ENCODE results near the gene APBA2.

APBA2 gene

DNA sequence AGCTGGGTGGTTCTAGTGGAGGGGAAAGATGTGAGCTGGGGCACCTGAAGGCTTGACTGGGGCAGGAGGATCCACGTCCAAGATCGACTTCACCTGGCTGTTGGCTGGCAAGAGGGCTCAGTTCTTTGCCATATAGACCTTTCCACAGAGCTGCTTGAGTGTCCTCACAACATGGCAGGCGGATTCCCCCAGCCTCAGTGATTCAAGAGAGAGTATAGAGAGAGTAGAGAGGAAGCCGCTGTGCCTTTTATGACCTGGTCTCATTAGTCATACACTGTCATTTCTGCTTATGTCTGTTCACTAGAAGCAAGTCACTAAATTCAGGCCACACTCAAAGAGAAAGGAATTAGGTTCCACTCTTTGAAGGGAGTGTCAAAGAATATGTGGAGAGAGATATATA, 101.6 kb downstream of the APBA2 start:
- DNase-seq: no peak

DNA sequence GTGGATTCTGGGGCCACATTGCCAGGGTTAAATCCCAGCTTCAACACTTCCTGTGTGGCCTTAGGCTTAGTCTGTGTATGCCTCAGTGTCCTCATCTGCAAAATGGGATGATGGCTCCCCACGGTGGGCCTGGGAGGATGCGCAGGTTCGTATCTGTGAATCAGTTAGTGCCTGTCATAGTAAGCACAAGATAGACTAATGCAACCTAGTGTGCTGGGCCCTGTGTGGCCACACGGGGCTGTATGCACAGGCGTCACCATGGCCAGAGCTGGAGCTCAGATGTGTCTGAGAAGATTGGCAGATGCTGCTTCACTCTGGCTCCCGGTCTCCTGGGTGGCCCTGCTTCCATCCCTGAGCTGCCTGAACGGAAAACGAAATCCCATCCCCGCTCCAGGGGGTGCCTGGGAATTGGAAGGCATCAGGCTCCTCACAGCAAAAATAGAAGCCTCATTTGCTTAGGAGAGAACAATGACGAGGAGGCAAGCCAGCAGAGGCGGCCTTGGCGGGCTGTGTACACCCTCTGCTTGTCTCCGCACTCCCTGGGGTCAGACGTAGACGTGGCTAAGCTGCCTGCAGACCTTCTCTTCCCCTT, 103.6 kb downstream of the APBA2 start:
- DNase-seq: no peak

DNA sequence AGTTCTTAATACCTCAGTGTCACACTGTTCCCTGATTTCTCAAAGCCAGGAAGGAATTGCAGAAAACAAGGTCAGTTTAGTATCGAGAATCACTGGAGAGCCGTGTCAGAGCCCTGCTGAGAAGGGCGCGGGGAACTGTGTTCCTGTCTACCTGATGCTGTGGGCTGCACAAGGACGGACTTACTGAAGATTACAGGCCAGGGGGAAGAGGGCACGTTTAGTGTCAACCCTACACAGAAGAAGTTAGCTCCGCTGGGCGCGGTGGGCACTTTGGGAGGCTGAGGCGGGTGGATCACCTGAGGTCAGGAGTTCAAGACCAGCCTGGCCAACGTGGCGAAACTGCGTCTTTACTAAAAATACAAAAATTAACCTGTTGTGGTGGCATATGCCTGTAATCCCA, 104.1 kb downstream of the APBA2 start:
- DNase-seq: no peak

DNA sequence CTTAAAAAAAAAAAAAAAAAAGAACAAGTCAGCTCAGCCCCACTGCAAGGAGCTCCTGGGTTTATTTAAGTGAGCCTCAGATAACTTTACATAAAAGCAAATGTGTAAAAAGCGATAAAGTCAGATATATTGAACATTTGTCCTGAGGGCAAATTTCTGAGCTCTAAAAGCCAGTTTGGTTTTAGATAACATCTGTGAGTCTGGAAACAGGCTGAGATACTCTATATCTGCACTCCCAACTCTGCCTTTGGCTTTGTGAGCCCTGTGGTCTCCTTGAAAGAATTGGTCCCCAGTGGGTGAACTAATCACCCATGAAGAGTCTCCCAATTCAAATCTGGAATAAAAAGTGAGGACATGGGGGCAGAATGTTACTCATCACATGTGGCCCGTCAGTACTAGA, 104.6 kb downstream of the APBA2 start:
- no peak for DNase-seq

DNA sequence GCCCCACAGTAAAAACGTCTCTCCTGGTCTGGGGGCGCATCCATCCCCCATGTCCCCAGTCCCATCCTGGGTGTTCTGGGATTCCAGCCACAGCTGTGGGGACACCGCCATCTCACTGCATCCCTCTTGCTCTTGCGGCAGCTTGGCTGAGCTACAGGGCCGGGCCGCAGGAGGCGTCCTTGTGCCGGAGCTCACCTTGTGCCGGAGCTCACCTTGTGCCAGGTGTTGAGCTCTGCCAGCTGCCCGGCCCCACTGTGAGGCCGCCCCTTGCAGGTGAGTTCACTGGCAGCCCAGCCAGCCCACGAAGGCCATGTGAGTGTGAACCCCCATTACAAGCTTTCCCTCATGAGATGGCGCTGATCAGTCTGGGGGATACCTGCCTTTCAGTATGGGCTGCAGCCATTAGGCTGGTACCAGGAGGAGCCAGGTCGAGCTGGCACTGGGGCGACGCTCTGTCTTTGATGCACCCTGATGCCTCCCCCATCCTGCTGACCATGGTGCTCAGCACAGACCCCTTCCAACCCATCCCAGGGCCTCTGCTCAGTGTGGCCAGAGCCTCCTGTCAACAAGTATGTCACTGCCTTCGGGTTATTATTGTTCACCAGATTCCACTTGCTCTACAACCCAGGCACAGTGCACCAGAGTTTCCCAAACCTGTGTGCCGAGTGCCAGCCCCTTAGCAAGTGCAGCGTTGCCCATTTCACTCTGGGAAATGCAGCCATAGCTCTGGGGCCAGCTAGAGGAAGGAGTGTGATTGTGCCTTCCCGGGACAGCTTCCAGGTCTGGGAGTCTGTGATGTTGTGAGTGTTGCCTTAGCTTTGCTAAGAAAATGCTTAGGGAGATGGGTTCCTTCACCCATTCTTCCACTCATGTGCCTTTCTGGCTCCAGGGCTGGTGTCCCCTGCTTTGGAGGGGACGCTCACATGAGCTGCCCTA, 105.7 kb downstream of the APBA2 start:
- DNase-seq: no peak

DNA sequence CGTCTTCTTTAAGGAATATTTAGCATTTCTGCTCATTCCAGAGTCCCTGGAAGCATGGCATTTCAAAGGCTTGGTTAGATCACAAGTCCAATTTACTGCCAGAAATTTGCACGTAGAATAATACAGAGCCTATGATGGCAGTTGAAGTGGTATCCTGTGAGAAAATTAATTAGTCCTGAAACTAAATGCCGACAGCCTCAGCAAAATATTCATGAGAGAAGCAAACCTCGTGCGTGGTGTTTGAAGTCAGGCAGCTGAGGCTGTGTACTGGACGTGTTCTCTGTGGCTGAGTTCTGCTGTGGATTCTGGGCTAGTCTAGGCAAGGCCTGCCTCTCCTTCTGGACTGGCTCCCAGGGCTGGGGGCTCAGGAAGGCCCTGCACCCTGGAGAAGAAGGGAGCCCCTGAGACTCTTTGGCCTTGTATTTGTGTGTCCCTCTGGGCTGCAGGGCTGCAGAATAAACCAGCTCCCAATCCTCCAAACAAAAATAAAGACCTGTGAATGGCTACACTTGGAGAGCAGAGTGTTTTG, 106.6 kb downstream of the APBA2 start:
- DNase-seq: no peak

DNA sequence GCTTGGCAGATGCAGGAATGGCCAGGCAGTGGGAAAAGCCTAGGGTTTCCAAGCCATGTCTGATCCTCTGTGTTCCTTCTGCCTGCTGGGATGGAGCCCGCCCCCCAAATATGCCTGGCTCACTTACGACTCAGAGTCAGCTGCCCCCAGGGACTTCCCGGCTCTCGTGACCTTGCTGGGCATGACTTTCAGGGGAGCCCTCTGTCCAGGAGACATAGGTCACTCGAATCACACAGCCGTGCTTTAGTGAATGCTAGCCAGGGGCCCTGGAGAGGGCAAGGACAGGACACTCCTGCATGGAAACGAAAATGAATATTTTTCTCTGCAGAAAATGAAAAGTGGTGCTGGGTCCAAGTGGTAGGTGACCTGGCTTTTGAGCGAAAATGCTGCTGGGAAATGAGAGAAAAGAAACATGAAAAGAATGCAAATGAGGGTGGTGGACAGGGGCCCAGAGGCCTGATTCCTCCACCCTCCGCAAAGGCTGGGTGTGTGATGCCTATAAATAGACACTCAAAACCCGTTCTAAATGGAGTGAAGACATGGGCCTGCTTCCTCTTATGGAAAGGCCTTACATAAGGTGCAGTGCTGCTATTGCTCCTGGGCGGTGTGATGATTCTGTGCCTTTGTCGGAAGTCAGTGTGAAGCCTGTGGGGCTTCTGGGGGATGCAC, 107.4 kb downstream of the APBA2 start:
- no peak for DNase-seq

DNA sequence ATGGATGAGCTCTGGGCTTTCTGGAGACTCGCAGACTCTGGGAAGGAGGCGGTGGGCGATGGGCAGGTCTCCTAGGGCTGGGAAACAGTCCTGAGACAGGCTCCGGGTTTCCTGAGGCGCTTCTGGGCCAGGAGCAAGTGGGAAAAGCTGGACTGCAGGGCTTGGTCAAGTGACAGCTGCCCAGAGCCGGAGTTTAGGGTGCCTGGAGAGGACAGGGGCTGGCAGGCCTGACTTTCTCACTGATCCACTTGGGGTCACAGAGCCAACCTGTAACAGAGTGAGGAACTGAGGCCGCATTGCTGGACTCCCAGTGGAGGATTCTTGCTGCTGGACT, 107.9 kb downstream of the APBA2 start:
- DNase-seq: no peak

DNA sequence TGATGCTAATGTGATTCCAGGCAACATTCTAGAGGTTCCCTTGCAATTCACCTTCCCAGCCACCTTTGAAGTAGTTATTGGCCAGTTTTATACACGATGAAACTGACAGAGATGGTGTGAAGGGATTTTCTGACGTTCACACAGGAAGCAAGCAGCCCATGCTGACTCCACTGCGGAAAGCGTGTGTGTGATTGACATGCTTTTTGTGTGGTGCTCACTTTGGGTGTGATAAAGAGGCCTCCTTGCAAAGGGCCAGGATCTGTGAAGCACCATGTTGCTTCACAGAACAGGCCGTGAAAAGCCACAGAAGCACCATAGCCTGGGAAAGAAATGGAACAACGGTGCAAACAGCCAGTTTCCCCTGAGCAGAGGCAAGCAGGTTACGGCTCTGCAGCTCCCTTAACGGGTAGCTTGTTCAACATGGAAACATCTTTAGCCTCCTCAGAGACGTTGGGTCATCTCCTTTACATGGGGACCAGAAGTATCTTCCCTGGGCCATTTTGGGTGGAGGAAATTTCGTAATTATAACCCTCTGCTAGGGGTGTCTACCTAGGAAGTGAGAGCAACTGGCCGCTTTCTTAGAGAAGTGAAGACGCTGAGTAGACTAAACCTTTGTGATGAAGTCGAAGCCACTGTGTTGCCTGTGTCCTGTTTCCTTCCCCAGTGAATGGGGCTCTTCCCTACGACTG, 108.5 kb downstream of the APBA2 start:
- DNase-seq: peak; percentile 59

DNA sequence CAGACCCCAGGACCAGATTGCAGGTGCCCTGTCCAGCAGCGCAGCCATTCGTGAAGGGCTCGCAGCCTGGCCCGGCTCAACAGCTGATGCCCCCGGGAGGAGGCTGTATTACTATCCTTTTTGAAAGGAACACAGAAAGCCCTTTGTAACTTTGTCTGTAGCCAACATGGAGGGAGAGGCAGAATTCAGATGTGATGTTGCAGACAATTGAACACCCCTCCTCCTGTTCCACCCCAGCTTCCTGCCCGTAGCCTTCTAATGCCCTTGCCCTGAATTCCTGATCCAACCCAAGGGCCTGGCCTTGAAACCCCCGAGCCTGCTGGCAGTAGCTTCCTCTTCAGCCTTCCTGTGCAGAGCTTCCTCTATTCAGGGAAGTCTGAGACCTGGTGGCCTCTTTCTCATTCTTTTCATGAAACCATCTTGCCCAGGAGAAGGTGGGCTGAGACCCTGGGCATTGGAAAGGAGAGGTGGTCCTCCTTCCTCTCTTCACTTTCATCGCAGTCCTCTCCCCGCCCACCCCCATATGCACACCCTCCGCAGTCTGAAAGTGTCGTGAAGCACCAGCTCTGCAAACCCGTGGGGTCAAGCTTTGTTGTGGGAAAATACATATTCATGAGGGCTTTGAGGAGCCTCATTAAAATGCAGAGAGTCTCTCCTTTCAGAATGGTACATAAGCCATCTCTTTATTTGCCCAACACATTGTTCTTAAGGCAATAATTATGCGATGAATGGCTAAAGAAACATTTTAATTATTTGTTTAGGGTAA, 109.2 kb downstream of the APBA2 start:
- DNase-seq: no peak

DNA sequence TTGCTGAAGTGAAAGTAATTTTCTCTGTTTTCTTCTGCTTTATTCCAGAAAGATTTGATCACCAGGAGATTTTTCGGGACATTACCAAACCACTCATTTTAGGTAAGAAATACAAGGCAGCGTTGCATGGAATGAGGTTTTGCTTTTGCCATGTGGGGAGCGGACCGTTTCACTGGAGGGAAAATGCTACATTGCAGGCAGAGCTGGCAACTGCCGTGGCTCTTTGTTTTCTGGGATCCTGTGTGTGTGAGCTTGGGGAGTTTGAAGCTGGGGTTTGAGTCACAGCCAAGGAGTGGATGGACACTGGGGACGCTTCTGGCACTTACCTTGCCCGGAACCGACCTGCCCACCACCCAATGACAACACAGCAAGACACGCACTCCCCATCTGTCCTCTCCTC, 109.9 kb downstream of the APBA2 start:
- DNase-seq: no peak

DNA sequence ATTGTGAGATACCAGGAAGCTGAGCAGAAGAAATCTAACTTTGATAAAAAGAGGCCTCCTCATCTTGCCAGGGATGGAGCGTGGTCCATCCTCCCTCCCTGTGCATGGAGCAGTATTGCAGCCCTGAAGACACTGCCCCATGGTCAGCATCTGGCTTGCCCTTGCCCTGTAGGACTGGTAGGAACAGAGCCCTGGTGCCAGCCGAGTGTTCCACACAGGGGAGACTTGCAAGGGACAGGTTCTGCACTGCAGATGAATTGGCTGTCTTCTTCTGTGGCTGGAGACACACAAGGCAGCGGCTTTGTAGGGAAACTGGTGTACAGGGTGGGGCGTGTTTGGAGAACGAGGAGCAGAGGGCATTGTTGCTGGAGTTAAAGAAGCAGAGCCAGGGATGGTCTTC, 110.5 kb downstream of the APBA2 start:
- no peak for DNase-seq

DNA sequence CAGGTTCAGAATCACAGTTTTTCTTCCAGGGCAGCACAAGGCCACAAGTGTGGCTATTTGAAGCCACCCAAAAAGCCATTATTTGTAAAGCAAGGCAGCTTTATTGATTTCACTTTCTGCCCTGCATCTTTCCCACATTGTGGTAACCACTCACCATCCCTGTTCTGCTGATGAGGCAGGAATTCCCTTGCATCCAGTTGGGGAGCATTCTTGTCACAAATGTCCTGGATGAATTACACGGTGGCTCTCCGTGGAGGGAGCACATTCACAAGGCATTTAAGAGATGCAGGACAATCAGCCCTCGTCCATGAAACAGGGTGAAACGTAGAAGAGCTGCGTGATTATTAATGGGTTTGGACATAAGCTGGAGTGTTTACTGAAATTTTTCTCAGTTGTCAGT, 111.2 kb downstream of the APBA2 start:
- DNase-seq: no peak

DNA sequence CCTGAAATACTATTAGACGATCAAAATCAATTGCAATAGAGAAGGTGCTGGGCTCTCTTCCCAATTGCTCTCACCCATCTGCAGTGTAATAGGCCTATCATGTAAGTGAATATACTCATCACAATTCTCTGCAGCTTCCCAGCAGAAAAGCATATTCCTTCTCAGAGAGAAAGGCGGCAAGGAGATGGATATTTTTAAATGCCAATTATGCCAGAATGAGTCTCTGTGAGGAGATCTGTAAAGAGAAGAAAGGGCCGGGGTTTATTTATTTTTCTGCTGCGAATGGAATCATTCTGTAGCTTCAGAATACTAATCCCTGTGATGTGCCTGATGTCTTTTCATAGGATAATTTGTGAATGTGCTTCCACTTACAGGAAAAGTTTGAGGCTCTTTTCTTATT, 112.0 kb downstream of the APBA2 start:
- DNase-seq: no peak

DNA sequence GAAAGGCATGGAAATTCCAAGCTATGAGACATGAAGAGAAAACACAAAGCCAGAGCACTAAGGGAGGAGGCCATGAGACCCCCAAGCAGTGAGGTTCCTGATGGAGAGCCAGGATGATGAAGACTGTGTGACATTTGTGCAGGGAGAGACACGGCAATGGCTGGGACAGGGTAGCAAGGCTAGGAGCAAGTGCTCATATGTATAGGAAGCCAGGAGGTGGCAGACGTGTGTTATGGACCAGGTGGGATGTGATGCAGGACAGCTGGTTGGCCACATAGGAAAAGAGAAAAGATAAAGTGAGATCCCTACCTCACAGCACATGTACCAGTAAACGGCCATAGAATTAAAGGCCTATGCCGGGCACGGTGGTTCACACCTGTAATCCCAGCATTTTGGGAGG, 112.7 kb downstream of the APBA2 start:
- no peak for DNase-seq

DNA sequence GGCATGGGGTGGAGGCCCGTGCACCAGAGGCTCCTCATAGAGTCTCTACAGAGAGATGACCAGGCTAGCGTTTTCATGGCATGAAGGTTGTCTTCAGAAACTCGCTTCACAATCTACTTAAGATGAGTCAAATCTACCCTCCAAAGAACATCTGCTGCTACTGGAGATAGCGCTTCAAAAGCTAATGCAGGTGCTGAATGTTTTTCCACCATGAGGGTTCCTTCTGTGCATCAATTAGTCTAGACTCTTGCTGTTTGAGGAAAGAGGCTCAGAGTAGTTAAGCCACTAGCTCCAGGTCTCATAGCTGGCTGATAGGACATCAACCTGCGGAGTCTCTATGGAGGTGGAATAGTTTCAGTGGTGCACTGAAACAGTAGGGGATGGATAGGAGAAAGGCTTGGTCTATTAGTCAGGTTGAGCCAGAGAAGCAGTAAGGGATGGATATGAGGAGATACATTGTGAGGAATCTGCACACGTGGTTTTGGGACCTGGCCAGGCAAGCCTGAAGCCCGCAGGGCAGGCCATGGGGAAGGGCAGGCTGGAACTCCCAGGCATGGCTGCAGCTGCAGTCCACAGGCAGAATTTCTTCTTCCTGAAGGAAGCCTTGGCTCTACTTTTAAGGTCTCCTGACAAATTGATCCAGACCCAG, 117.5 kb downstream of the APBA2 start:
- no peak for DNase-seq

DNA sequence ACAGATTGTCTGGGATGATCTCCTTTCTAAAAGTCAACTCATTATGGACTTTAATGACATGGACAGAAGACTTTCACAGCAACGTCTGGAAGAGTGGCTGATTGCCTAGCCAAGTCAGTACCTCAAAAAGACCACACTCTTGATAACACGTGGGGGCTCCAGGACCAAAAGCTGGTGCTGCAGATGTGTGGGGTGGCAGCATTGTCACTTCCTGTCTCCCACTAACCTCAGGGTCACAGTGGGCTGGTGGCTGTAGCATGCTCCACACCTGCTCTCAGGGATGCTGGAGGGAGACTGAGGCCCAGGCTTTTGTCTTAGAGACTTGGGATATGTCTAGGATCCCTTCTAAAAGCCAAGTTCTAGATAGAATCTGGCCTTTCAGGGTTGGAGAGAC, 118.1 kb downstream of the APBA2 start:
- DNase-seq: no peak

DNA sequence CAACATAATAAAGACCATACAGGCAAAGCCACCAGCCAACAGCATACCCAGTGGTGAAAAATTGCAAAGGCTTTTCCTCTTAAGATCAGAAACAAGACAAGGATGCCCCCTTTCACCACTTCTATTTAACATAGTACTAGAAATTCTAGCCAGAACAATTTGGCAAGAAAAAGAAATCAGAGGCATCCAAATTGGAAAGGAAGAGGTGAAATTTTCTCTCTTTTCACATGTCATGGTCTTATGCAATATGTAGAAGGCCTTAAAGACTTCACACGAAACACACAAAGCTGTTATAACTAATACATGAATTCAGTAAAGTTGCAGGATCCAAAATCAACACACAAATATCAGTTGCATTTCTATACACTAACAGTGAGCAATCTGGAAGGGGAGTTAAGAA, 120.2 kb downstream of the APBA2 start:
- DNase-seq: no peak

DNA sequence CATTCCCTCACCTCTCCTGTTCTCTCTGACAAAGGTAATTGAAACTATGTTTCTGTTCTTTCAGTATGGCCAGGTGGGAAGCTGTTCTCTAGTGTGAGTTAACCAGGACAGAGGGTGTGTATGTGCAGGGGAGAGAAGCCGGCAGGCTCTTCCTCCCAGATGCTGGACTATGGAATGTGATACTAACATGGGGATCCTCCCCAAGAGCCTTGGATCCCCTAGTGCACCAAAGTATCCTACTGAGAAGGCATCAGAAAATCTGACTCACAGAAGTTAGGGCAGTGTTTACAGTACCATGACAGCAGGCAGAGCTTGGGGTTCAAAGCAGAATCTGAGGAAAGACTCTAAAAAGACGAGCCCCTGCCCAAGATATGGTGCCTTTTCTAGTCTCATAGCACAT, 123.1 kb downstream of the APBA2 start:
- no peak for DNase-seq

DNA sequence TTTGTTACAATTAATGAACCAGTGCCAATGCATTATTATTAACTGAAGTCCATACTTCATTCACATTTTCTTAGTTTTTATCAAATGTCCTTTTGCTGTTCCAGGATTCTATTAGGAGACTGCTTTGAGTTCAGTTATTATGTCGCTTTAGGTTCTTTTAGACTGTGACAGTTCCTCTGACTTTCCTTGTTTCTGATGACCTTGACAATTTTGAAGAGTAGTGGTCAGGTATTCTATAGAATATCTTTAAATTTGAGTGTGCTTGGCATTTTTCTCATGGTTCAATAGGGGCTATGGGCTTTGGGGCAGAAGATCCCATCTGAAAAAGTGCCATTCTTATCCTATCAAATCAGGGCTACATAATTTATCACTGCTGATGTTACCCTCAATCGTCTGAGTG, 126.3 kb downstream of the APBA2 start:
- no peak for DNase-seq

DNA sequence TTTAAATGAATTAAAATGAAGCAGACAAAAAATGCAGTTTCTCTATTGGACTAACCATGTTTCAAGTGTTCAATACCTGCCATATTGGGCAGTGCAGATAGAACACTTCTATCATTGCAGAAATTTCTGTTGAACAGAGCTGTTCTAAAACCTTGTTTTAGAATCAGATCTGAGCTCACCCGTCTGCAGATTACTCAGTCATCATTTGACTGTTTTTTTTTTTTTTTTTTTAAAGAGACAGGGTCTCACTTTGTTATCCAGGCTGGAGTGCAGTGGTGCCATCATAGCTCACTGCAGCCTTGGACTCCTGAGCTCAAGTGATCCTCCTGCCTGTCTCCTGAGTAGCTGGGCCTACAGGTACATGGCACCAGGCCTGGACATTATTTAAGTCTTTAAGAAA, 128.7 kb downstream of the APBA2 start:
- DNase-seq: no peak

DNA sequence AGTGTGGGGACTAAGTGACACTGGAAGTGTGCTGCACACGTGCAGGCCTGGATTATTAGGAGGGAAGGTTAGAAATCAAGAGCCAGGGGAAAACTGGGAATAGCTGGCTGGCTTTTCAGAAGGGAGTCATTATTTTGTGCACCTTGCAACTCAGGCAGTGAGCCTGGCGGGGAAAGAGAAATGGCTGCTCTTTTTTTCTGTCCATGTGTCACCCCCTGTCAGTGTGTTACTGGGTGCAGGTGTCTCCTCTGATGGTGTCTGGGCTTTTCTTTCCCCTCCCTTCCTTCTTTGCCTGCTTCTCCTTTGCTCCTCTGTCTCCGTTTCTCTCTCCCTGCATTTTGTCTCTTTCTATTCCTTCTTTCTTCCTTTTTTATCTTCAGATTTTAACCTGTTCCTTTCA, 130.7 kb downstream of the APBA2 start:
- no peak for DNase-seq

Data from activated CD8-positive, alpha-beta memory T cell treated with anti-CD3 and anti-CD28 coated beads, Interleukin-2, amount 50 U/mL, for 4 hours (primary cell).